ENCODE results near the gene CDC42BPA. TPM values are rescaled to one million over a fixed set of nuclear protein-coding genes. Genes with fewer than 3 reads are reported as not detected.

The CDC42BPA gene
- total and polyA plus RNA-seq, 2 of the 8 experiments (the other 6 are each of a cell fraction or from before 2014, with no cell fraction given), result 7.1 to 28.5 TPM

GRCh38 chr1:227356620-227357146 lies 38.4 kb upstream of the CDC42BPA start:
- no peak overlapping the region for H3K9ac ChIP-seq (replicated peaks in 1 of 4; ENCODE audit: extremely low read depth in 1 of 4, low read depth in 3 of 4, low read length in 3 of 4)
- TF ChIP-seq CBX8 (IDR thresholded peaks at IDR 0.05; ENCODE audit: borderline replicate concordance, low read depth, low read length) (no peak), SIN3A (conservative IDR thresholded peaks at IDR 0.05 in 1 of 2, IDR thresholded peaks at IDR 0.05 in 1 of 2; ENCODE audit: low read depth in 1 of 2, low read length in 2 of 2) (no peak), RNF2 (IDR thresholded peaks at IDR 0.05; ENCODE audit: borderline replicate concordance, low read depth, low read length, missing control alignments, poor library complexity, severe bottlenecking) (no peak), JUND (IDR thresholded peaks at IDR 0.05; ENCODE audit: low read length) (peak; percentile 57; the same call in 1 of the 2 replicates), TCF12 (IDR thresholded peaks at IDR 0.05; ENCODE audit: low read depth, low read length) (0 out of 2 replicates have a peak, but pooled peaks have one; percentile 59), YY1 (IDR thresholded peaks at IDR 0.05; ENCODE audit: low read depth, low read length) (no peak), CTBP2 (IDR thresholded peaks at IDR 0.05; ENCODE audit: borderline replicate concordance, insufficient read depth, insufficient read length, low read length) (peak; percentile 30), HDAC2 (IDR thresholded peaks at IDR 0.05; ENCODE audit: borderline replicate concordance in 1 of 2, low read depth in 2 of 2, low read length in 2 of 2) (peak in 1 of 2 experiments; percentile 64; a peak in 1 of 4 replicates), SRF (IDR thresholded peaks at IDR 0.05; ENCODE audit: low read depth, low read length) (no peak), BRCA1 (IDR thresholded peaks at IDR 0.05; ENCODE audit: low read depth, low read length) (no peak), SUZ12 (IDR thresholded peaks at IDR 0.05; ENCODE audit: low read length) (no peak), SP4 (IDR thresholded peaks at IDR 0.05; ENCODE audit: low read length) (no peak)

More at GRCh38 chr1:227356620-227357146, 38.4 kb upstream of the CDC42BPA start:
- ChIA-PET CTCF (ENCODE audit: partially characterized antibody) (interaction anchor here (0.7 to 1.4 kb wide), 4 partner anchors 9 to 232 kb away, joined by 3 read pairs; no protein-coding TSS in a partner anchor), POLR2A (ENCODE audit: partially characterized antibody) (interaction anchor here (1.2 to 3.9 kb wide), 2 partner anchors 35 to 38 kb away, joined by 3 to 24 read pairs; partner anchors contain the start of gene CDC42BPA)
- Histone ChIP-seq H2AK5ac (ENCODE audit: low read depth, low read length) (no peak overlapping the region), H3K27me3 (replicated peaks in 1 of 4; ENCODE audit: control insufficient read depth in 3 of 4, extremely low read depth in 1 of 4, insufficient read depth in 3 of 4, low read length in 3 of 4) (no peaks in the 10 kb centered on the region; a peak in 1 of 7 replicates), H2BK12ac (ENCODE audit: low read depth, low read length) (peak overlapping the region; percentile 84; the same call in 1 of the 2 replicates), H4K91ac (replicated peaks; ENCODE audit: insufficient read length, low read length) (no peak overlapping the region), H4K5ac (ENCODE audit: insufficient read length, low read depth, low read length) (no peak overlapping the region), H3K23me2 (ENCODE audit: low read depth, low read length) (no peaks in the 10 kb centered on the region; the same call in 1 of the 2 replicates), H3K23ac (ENCODE audit: insufficient read length) (no peak overlapping the region), H2BK20ac (ENCODE audit: low read length) (peak overlapping the region; percentile 94; the same call in 1 of the 2 replicates), H3K4me1 (replicated peaks in 1 of 4; ENCODE audit: control insufficient read depth in 3 of 4, insufficient read depth in 4 of 4, low read length in 3 of 4) (peaks cover 7 to 13% (median 9%) of the 10 kb centered on the region in 4 experiments; a peak in 6 of 7 replicates), H3K14ac (ENCODE audit: insufficient read length) (no peak overlapping the region), H3K79me1 (ENCODE audit: low read depth, low read length) (no peaks in the 10 kb centered on the region), H3K27ac (ENCODE audit: low read depth, low read length) (peak overlapping the region; percentile 5; the same call in 1 of the 2 replicates), H2BK5ac (ENCODE audit: low read depth, low read length) (peak overlapping the region; percentile 87; the same call in 1 of the 2 replicates), H2BK15ac (ENCODE audit: low read length) (no peak overlapping the region), H3K4me3 (ENCODE audit: extremely low read depth in 1 of 4, insufficient read depth in 2 of 4, low read depth in 3 of 4, low read length in 4 of 4) (no peak overlapping the region; a peak in 1 of 8 replicates), H2AFZ (ENCODE audit: low read length) (no peak overlapping the region), H3K4me2 (ENCODE audit: insufficient read depth in 1 of 2, low read depth in 2 of 2, low read length in 2 of 2) (peak overlapping the region; percentile 32 to 37; a peak in 2 of 4 replicates), H2BK120ac (replicated peaks; ENCODE audit: low read depth, low read length) (no peak overlapping the region), H3K56ac (replicated peaks; ENCODE audit: insufficient read length, low read depth, low read length) (no peak overlapping the region), H3K4ac (replicated peaks; ENCODE audit: insufficient read length, low read depth, low read length) (peak overlapping the region; percentile 25), H3K36me3 (ENCODE audit: control insufficient read depth in 2 of 4, insufficient read depth in 4 of 4, low read length in 3 of 4) (no peaks in the 10 kb centered on the region), H3K9me3 (ENCODE audit: insufficient read depth in 2 of 2, low read depth in 1 of 2, low read length in 1 of 2) (no peaks in the 10 kb centered on the region), H3K79me2 (ENCODE audit: control insufficient read depth in 1 of 2, insufficient read depth in 2 of 2, low read length in 2 of 2) (no peaks in the 10 kb centered on the region), H3K18ac (ENCODE audit: extremely low read depth, low read length) (peak overlapping the region; percentile 61), H4K20me1 (replicated peaks in 1 of 2; ENCODE audit: control insufficient read depth in 1 of 2, insufficient read depth in 2 of 2, low read length in 2 of 2) (no peaks in the 10 kb centered on the region), H4K8ac (ENCODE audit: extremely low read depth, insufficient read depth, low read length) (no peak overlapping the region)
- peak; percentile 57 to 92 for DNase-seq (ENCODE audit: low read depth in 1 of 2, low spot score in 2 of 2)
- no peak for FAIRE-seq
- 50% methylated on average over 7 of the region's 7 CpGs; no CpG with 5 or more reads in 1 of the 2 experiments for WGBS, 2 experiments (ENCODE audit: extremely low coverage in 1 of 2, insufficient coverage in 1 of 2, insufficient read length in 1 of 2, insufficient replicate concordance in 2 of 2, low coverage in 1 of 2, low lambda C conversion rate in 2 of 2, missing lambda C conversion rate in 1 of 2)

Data from H1 (cell line).